Renal cortical epithelial cell (primary cell): ENCODE data around the gene DYRK3. TPM values are rescaled to one million over a fixed set of nuclear protein-coding genes. Genes with fewer than 3 reads are reported as not detected.
A peak's percentile ranks its signal among the peaks of the same experiment; 100 is the strongest.
"Not testable (repeated sequence)": the region's sequence is repeated elsewhere in the genome, so short reads cannot be mapped to it uniquely, and the experiment has no call there.

Experiments
- DNase-seq: peaks from one replicate; pipeline ENCODE4 v3.0.0-alpha.2; 2011; ENCODE audit warnings: low read depth
- total RNA-seq: library from RNA; depleted of rRNA; stranded (reverse); fragments of >200 nt; gene quantifications from 2 replicates; pipeline ENCODE4 v1.2.3, GENCODE V29; 2014

The DYRK3 gene
- 13.5 and 15.6 TPM in 2 replicates for total RNA-seq

GRCh38 chr1:206635080-206635977, at the start of gene DYRK3:
DYRK3 (plus strand) TSS chr1:206635536; CDS start chr1:206635704, 168 bp downstream.
- peak; percentile 69 for DNase-seq

DNA sequence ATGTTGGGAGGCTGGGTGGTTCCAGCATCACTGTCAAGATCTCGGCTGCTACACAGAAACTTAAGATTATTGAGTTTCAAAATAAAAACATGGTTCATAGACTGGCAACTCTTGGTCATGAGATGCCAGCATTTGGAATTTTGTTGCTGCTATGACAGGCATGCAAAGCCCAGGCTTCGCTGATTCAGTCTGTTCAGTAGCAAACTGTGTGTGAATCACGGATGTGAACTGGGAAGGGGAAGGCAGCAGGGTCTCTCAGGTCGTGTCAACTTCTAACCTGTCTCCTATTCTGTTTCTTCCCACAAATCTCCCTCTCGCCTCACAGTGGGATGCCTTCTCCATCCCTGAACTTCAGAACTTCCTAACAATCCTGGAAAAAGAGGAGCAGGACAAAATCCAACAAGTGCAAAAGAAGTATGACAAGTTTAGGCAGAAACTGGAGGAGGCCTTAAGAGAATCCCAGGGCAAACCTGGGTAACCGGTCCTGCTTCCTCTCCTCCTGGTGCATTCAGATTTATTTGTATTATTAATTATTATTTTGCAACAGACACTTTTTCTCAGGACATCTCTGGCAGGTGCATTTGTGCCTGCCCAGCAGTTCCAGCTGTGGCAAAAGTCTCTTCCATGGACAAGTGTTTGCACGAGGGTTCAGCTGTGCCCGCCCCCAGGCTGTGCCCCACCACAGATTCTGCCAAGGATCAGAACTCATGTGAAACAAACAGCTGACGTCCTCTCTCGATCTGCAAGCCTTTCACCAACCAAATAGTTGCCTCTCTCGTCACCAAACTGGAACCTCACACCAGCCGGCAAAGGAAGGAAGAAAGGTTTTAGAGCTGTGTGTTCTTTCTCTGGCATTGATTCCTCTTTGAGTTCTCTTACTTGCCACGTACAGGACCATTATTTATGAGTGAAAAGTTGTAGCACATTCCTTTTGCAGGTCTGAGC, 48.6 kb upstream of the DYRK3 start:
- no peak for DNase-seq

DNA sequence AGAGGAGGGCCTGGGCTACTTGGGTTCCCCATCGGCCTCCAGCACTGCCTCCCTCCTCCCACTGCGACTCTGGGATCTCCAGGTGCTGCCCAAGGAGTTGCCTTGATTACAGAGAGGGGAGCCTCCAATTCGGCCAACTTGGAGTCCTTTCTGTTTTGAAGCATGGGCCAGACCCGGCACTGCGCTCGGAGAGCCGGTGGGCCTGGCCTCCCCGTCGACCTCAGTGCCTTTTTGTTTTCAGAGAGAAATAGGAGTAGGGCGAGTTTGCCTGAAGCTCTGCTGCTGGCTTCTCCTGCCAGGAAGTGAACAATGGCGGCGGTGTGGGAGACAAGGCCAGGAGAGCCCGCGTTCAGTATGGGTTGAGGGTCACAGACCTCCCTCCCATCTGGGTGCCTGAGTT, 47.4 kb upstream of the DYRK3 start:
- no peak for DNase-seq

DNA sequence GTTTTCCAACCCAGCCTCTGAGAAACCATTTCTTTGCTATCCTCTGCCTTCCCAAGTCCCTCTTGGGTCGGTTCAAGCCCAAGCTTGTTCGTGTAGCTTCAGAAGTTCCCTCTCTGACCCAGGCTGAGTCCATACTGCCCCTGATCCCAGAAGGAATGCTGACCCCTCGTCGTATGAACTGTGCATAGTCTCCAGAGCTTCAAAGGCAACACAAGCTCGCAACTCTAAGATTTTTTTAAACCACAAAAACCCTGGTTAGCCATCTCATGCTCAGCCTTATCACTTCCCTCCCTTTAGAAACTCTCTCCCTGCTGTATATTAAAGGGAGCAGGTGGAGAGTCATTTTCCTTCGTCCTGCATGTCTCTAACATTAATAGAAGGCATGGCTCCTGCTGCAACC, 46.8 kb upstream of the DYRK3 start:
- no peak for DNase-seq

DNA sequence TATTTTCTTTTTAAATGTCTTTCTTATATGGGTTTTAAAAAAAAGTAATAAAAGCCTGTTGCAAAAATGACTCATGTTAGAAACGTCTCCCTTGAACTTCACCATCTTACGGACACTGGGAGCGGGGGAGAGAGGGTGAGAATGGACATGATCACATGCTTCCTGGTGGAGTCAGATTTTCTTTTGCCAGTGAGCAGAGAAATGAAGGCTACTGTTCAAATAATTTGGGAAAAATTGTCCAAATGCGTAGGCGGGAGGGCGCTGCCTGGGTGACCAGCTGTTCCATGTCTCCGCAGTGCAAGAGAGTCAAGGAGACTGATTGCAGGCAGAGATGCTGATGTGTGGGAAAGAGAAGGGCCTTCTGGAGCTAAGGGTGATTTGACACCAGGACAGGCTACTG, 46.1 kb upstream of the DYRK3 start:
- DNase-seq: peak; percentile 87

DNA sequence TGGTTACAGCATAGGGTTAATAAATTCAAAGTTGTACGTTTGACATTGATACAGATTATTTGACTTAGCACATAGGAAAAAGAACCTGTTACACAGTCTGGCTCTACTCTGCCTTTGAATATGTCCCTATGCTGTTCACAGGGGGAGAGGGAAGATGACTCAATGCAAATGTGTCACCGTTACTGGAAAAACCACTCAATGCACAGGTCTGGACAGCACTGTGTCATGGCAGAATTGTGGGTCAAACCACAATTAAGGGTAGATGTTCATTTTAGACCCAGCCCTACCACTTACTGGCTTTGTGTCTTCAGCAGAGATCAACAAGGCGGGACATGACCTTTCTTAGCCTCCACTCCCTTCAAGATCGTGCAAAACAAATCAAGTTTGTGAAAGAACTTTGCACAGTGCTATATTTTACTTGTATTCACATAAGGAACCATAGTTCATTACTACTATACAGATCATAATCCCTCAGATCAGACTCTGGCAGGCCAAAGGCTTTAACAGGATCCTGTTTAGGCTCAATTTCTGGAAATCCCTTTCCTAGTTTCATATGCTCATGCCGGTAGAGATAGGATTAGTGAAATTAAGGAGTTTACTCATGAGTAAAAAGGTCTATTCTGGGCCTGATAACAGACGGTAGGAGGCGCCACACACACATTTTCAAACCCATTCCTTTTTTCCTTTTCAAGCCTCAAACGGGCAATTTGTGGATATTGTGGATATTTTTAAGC, 45.1 kb upstream of the DYRK3 start:
- peak; percentile 75 for DNase-seq

DNA sequence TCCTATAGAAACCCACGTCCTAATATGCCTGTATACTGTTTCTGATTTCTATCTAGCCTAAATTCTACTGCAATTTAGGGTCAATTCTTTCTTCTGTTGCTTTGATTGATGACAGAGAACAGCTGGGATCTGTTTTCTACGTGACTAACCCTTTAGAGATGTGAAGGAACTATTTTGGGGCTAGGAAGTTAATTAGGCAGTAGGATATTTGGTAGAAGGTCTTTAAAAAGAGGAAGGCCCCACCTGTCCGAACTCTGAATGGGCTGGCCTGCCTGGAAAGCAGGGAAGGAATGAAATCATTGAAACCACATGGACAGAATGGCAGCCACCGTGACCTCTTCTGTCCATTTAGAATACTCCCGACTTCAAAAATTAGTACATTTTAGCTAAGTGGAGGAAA, 44.1 kb upstream of the DYRK3 start:
- DNase-seq: no peak

DNA sequence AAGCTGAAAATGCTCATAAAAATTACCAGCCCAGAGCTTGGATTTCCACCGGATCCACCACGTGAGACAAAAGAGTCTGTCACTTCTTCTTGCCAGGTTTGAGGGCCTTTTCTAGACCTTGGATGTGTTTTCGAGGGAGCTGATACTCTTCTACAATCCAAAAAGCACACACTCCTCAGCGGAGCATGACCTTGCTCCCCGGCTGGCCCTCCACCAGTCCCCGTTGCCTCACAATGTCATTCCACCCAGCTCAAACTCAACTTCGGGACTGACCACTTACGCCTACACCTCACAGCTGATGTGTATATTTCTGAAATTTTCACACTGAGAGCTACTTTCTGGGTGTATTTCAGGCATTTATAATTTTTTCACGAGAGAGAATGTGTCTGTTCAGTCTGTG, 43.6 kb upstream of the DYRK3 start:
- DNase-seq: no peak

DNA sequence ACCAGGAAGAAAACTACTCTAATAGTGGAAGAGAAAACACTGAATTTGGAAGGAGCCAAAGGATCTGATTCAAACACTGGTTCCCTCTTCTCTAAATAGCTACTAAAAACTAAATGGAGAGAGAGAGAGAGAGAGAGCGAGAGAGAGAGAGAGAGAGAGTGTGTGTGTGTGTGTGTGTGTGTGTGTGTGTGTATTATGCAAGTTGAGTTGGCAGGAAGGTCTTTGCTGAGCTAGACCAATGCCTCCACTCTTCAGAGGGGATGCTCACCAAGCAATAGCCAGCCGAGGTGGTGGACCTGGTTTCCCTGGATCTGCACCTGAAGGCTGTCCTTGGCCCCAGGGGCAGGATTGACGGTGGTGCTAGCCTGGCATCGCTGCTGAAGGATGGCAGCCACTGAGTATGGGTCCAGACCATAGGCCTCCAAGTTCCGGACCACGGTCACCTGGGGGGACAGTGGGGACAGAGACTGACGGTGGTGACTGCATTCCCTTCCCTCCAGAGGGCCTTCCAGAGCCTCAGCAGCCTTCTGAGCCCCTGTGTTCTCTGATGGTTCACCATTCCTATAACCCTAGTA, 41.9 kb upstream of the DYRK3 start:
- DNase-seq: no peak

DNA sequence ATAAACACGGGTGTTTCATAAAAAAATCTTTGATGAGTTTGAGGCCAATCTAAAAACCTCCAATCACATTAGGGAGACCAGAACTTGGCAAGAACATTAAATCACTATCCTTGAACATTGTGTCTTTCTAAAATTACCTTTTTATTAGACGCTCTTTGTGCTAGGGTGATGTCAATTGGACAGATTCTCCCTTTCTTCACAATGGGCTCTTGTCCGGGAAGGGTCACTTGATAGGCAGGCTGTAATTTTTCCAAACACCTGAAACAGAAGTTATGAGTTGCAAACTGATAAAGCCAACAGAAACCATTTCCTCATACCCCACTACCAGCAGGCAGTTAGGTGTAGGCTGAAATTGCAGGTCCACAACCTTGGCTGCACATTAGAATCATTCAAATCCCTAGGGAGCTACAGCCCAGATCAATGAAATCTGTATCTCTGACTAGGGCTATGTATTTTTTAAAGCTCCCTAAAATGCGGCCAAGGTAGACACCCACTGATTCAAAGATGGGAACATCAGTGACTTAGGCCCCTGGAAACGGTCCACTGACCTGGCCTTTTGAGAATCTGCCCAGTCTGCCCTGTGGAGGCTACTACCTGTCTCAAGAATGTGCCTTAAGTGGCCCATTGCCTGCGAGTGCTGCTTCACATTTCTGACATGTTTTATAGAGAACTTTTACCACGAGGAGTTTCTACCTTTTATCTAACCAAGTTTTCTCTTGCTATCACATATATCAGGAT, 39.6 kb upstream of the DYRK3 start:
- no peak for DNase-seq

GRCh38 chr1:206596319-206596666, 39.0 kb upstream of the DYRK3 start:
- DNase-seq: no peak

GRCh38 chr1:206600527-206600926, 34.8 kb upstream of the DYRK3 start:
- DNase-seq: peak; percentile 11

GRCh38 chr1:206604861-206605260, 30.5 kb upstream of the DYRK3 start:
- no peak for DNase-seq

GRCh38 chr1:206606867-206607266, 28.5 kb upstream of the DYRK3 start:
- DNase-seq: peak; percentile 51

GRCh38 chr1:206608108-206608698, 27.1 kb upstream of the DYRK3 start:
- peak; percentile 31 for DNase-seq

GRCh38 chr1:206609229-206609991, 25.9 kb upstream of the DYRK3 start:
- DNase-seq: no peak

DNA sequence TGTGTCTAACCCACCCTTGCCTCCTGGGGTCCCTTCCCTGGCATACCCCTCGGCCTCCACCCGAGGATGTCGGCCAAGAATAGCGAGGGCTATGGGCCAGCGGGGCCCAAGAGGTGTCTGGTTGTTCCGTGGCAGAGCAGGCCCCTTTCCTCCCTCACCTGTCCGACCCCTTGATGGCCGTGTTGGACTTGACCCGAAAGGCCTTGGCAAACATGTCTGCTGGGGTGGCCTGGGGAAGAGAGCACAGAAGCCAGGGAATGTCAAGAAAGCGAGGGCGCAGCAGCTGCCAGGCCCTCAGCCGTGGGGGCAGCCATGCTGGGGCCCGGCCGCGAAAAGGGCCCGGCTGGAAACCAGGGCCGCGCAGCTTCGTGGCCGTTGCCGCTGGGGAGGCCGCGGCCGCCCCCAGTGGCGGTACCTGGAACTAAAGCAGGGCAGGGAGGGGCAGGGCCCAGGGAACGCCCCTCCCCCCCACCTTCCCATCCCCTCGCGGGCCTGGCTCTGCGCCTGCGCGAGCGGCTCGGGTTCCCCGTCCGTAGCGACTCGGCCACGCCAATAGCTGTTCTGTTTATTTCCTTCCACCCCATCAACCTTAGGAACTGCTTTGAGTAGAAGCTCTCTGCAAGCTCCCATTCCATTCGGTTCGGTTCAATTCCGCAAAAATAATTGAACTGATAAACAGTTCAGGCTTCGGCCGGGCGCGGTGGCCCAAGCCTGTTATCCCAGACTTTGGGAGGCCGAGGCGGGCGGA, 23.0 kb upstream of the DYRK3 start, which contains the start of gene EIF2D:
Gene EIF2D, minus strand, starts transcription at position 337 of the 748 bp plus-strand sequence. Its CDS starts 123 bp downstream, at position 214.
- peak; percentile 68 for DNase-seq

GRCh38 chr1:206626396-206626795, 8.9 kb upstream of the DYRK3 start:
- not testable (repeated sequence) for DNase-seq

GRCh38 chr1:206628916-206629315, 6.4 kb upstream of the DYRK3 start:
- DNase-seq: no peak
